Activated T-cell treated with anti-CD3 and anti-CD28 coated beads, Interleukin-2, amount 50 U/mL, for 48 hours (primary cell): ENCODE measurements around the gene COBLL1.

Experiments used
- DNase-seq, 2 experiments: peaks; one replicate each; pipeline ENCODE4 v3.0.0-alpha.2; 2020

COBLL1 gene

DNA sequence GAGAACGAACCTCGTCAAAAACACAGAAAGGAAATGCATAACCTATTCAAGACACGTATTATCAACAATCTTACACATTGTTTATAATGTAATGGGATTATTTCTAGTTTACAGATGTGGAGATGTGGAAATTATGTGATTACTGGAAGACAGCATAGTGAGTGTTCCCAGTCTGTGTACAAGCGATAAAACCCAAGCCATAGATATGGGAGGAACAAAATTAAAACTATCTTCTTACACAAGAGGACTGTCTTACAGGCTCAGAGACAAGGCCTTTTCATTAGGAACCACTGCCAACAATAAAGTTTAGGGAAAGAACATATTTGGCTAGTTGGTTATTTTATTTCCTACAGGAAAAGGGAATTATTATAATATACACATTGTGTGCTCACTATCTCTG lies 20.3 kb downstream of the COBLL1 start:
- no peak for DNase-seq

DNA sequence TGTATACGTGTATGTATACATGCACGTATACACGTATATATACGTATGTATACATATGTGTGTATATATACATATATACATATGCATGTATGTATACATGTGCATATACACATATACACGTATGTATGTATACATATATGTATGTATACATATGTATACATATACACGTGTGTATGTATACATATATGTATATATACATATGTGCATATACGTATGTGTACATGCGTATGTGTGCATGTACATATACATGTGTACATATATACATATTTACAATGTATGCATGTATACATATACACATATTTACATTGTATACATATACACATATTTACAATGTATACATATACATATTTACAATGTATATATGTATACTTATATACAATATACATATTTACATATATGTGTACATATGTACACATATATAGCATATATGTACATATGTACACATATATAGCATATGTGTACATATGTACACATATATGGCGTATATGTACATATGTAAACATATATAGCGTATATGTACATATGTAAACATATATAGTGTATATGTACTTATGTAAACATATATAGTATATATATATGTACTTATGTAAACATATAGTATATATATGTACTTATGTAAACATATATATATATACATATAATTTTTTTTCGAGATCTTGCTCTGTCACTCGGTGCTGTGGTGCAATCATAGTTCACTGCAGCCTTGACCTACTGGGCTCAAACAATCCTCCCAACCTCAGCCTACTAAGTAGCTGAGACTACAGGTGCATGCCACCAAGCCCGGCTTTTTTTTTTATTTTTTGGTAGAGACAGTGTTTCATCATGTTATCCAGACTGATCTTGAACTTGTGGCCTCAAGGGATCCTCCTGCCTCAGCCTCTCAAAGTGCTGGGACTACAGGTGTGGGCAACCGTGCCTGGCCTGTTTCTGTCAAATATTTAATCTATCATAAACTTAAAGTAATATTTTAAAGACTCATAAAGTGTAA lies 23.2 kb downstream of the COBLL1 start:
- DNase-seq: no peak

DNA sequence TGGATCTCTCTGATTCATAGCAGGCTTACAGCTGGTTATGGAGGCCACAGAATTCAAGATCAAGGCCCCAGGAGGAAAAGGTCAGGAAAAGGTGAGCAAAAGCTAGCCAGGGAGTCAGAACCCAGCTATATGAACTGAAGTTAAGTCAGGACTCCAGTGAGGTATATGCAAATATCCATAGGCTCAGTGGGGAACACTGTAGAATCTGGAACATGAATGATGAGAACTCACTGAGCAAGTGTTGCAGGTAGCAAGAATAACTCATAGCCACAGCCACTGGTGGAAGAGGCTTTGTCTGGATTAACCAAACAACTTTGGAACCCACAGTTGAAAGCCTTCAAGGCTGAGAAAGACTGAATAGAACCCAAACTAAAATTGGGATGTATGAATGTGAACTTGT lies 24.7 kb downstream of the COBLL1 start:
- DNase-seq: no peak

DNA sequence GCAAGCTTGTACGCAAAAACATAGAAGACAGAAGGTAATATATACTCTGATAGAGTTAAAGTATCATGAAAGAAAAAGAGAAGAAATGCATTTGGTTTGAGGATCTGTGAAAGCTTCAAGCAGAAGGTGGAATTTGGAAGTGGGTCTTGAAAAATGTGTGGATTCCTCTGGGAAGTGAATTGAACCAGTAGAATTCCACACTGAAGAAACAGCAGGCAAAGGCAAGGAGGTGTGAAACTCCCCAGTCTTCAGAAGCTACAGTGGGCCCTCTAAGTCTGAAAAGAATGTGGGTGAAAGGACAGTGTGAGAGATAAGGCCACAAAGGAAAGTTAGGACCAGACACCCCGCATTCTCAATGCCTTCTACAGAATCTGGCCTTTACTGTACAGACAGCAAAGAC lies 25.6 kb downstream of the COBLL1 start:
- no peak for DNase-seq

DNA sequence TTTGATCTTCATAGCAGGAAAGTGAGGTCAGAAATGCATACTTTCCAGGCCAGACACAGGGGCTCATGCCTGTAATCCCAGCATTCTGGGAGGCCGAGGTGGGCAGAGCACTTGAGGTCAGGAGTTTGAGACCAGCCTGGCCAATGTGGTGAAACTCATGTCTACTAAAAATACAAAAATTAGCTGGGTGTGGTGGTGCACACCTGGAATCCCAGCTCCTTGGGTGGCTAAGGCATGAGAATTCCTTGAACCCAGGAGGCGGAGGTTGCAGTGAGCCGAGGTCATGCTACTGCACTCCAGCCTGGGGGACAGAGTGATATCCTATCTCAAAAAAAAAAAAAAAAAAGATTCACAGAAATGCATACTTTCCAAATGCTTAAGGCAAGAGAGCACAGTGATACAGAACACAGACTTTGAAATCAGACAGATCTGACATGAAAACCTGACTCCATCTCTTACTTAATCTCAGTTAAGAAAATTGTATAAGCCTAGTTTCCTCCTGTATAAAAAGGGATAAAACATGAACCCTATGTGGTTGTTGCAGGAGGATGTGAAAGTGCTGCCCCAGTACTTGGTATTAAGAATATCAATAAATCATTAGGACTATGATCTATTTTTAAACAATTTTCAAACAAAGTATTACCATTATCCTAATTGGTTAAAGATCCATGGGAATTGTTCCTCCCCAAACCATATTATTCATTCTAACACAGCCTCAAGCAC lies 26.4 kb downstream of the COBLL1 start:
- DNase-seq: no peak

DNA sequence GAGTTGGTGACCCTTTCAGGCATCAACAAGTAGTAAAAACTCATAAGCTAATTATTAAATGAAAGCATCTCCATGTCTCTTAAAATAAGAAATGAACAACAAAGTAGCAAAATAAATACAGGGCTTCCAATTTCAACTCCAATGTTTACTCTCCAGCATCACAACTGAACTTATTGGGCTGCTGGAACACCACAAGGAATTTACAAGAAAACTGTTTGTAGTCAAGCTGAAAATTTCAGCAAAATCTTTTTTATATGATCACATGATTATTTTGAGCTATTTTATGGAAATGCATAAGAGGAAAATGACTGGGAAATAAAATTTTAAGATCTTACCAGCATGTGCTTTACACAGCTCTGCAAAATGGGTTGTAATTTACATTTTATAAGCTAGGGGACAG lies 28.1 kb downstream of the COBLL1 start:
- no peak for DNase-seq

- DNase-seq: no peak
Measured at GRCh38 chr2:164812378-164812777, 29.2 kb downstream of the COBLL1 start.

DNA sequence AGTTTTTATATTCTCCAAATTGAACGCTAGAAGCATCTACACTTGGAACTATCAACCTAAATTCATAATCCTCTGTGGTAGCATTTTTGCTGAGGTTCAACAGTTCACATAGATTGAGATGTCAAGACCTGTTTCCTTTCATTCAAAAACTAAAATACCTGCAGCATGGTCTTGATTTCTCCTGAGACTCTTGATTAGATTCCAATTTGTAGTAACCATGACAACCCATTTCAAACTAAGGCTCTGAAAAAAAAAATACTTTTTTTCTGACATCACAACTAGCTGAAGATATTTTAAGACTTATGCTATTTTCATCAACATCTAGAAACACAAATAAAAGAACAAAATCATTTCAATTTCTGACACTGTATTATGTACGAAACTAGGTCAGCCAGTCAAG lies 29.8 kb downstream of the COBLL1 start:
- no peak for DNase-seq

- no peak for DNase-seq
Measured at GRCh38 chr2:164810843-164811242, 30.8 kb downstream of the COBLL1 start.

DNA sequence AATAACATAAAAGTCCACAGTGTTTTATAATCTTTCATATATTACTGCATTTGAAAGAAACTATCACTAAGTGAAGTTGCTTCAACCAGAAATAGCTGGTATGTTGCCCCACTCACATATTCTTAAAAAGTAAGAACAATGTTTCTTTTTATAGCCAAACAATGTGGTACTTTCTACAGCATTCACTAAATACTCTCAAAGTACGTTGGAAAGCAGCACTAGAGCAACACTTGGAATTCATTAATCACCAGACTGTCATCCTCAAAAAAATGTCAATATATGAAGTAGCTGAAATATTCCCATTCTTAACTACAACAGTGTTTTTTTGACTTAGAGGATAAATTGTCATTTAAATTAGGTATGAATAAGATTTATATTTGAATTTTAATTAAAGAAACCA lies 32.8 kb downstream of the COBLL1 start:
- DNase-seq: no peak

GRCh38 chr2:164803776-164804466 lies 37.7 kb downstream of the COBLL1 start:
- DNase-seq: no peak

- no peak for DNase-seq
Measured at GRCh38 chr2:164802095-164802707, 39.4 kb downstream of the COBLL1 start.

- DNase-seq: no peak
Measured at GRCh38 chr2:164800572-164800971, 41.1 kb downstream of the COBLL1 start.

GRCh38 chr2:164797627-164798026 lies 44.0 kb downstream of the COBLL1 start:
- no peak for DNase-seq

DNA sequence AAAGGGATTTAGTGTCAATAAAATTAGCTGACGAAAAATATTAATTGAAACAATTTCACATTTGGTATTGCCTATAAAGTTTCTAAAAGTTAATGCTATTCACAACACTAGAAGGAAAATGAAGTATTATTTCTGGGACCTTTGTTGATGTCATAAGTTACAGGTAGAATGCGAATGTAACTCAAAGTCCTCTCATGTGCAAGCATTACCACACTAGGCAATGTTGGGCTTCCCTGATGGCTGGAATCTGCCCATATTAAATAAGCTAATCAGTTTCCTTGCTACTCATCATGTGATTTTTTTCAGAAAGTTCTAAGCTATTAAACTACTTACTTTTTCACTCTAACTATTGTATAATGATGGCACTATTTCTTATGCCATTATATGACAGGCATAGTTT lies 44.6 kb downstream of the COBLL1 start:
- DNase-seq: no peak

DNA sequence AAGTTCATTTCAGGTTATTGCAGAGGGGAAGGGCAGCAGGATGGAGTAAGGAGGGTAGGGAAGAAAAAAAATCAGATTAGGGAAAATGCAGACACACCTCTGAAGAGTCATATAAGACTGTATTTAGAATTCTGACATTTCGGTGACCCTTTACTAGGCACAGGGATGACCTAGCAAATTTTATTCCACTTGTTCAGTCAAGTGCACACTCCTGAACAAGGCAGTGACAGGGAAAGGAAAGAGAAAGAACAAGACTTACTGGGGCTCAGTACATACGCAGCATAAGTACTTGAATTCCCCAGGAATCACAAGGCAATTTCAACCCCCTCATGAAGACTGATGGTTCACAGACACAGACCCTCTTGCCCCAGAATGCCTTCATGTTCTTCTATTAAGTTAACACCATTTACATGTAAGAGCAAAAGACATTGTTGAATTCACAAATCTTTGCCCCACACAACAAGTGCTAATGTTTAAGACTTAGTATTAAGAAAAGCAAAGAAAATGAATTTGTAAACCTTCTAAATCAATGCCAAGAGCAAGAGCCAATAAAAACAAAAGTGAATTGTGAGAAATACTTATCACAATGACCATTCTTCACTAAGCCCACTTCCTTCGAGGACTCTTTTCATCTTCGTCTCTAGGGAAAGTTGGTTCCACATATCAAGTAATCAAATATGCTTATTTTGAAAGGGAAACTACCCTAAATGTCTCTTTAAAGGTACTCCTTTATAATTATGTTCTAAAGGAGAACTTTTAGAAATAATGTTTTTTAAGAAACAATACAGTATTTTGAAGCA lies 47.0 kb downstream of the COBLL1 start:
- DNase-seq: no peak

DNA sequence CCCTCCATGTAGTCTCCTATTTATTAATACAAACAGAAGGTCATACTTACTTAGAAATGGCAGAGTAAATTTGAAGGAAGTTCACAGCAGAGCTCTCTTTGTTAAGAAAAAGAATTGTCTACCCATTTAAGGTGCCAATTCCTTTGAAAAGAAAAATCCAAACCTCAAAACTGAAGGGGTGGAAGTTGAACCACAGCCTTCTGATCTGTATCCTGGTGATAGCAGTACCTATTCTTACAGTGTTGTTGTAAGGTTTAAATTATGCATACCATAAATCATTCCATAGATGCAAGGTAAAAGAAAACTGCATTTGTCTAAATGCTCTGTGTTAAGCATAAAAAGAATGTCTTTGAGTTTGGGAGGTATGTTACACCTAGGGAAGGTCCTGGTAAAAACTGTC lies 47.6 kb downstream of the COBLL1 start:
- DNase-seq: no peak

GRCh38 chr2:164793529-164793928 lies 48.1 kb downstream of the COBLL1 start:
- no peak for DNase-seq

DNA sequence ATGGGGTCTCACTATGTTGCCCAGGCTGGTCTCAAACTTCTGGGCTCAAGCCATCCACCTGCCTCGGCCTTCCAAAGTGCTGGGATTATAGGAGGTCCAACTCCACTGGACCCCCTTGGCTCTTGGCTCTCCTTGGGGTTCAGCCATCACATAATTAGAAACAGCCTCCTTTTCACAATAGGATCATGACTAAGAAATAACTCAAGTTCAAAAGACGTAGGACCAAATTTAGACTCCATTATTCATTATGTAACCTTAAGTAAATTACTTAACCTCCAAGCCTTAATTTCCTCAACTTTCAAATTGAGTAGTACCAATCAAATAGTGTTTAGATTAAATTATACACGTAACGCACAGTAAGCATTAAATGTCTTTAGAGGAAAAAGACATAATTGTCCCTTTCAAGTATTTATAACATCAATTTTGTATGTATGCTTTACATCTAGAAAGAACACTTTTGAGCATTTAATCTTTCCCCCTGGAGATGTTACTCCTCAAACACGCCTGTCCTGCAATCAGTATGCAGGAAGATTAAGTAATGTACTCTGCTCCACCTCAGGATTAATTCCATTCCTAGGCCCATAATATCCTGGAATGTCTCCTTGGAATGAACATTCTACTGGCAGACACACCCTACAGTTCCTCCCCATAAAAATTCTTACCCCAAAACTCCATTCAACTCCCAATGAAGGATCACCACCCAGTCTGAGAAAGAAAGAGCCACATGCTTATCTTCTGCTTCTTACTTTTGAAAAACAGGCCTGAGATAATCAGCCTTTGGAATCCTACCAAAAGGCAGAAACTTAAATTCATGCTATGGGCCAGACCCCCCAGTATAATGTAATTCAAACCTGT lies 49.1 kb downstream of the COBLL1 start:
- DNase-seq: no peak

DNA sequence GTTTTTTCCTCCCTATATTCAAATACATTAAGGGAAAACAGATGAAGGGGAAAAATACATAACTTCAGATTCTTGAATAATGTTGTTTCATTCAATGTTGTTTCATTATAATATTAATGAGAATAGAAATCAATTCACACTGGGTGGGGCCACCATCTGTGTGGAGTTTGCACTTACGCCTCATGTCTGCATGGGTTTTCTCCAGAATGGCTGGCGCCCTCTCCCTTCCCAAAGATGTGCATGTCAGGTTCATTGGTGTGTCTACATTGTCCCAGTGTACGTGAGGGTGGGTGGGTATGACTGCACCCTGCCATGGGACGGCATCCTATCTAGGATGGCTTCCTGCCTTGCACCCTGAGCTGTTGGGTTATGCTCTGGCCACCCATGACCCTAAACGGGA lies 51.7 kb downstream of the COBLL1 start:
- DNase-seq: no peak

DNA sequence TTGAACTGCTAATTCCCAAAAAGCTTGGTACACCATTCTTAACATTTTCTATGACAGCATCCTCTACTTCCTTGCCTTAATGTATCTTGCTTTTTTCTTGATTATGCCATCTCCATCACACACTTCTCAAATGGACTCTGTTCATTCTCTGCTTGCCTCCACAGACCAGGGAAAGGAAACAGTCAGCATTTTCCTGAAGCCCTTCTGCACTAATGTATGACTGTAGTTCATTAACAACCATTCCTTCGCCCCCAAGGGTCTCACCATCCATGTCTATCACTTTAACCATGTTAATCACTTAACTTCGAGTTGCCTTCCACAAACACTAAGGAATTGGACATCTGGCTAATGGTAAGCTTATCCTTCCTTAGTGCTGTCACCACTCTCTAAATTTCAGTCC lies 54.8 kb downstream of the COBLL1 start:
- no peak for DNase-seq
